HEK293 (cell line): Measurements from ENCODE around the gene CMTM8.

Source experiments
- CTCF ChIA-PET: fragments of 350-600 bp; formaldehyde crosslinking; extraction: SDS; loops from one replicate; lab custom pipeline; 2021; ENCODE audit warnings: antibody characterized with exemption; lab: Yijun Ruan, JAX
- POLR2A ChIA-PET: fragments of 300-600 bp; formaldehyde crosslinking; extraction: SDS; loops from one replicate; lab custom pipeline; 2020; ENCODE audit warnings: antibody characterized with exemption, inconsistent platforms; lab: Yijun Ruan, JAX
- H3K27ac ChIP-seq: fragments of 200-500 bp; sonication (Bioruptor generic); 2 replicates; pipeline ENCODE4 v1.5.1; 2014; ENCODE audit warnings: low read depth, low read length, control low read depth, inconsistent platforms; ENCODE audit errors: extremely low read depth
- H3K36me3 ChIP-seq, 2 experiments: fragments of 200-500 bp in 1 of 2; sonication (Bioruptor generic) in 1 of 2; 1 replicate in 1 of 2; 2 replicates in 1 of 2; pipeline ENCODE4 v1.5.1; 2014 to 2017; ENCODE audit warnings: inconsistent platforms in 2 of 2, low read length in 2 of 2; ENCODE audit not compliant: control insufficient read depth in 2 of 2, insufficient read depth in 1 of 2
- H3K4me1 ChIP-seq: fragments of 200-500 bp; sonication (Bioruptor generic); 2 replicates; pipeline ENCODE4 v1.5.1; 2014; ENCODE audit warnings: mild to moderate bottlenecking, low read length, inconsistent platforms; ENCODE audit not compliant: control insufficient read depth, insufficient read depth
- H3K4me3 ChIP-seq: 2 replicates; pipeline ENCODE4 v1.5.1; 2011; ENCODE audit warnings: low read depth, mild to moderate bottlenecking, control low read depth, low read length, moderate library complexity
- H3K9me3 ChIP-seq: fragments of 200-500 bp; sonication (Bioruptor generic); 2 replicates; pipeline ENCODE4 v1.5.1; 2014; ENCODE audit warnings: low read depth, low read length, inconsistent platforms; ENCODE audit not compliant: control insufficient read depth, insufficient read depth
- HIC1 ChIP-seq: fragments of 450-650 bp; formaldehyde crosslinking; IDR thresholded peaks from 2 replicates; pipeline ENCODE4 v1.5.1; 2016; ENCODE audit warnings: missing biosample characterization, missing genetic modification characterization
- KLF1 ChIP-seq: fragments of 450-650 bp; formaldehyde crosslinking; IDR thresholded peaks from 2 replicates; pipeline ENCODE4 v1.5.1; 2016; ENCODE audit warnings: missing biosample characterization, missing genetic modification characterization
- KLF17 ChIP-seq: fragments of 450-650 bp; formaldehyde crosslinking; IDR thresholded peaks from 2 replicates; pipeline ENCODE4 v1.5.1; 2016; ENCODE audit warnings: missing biosample characterization, missing genetic modification characterization
- KLF9 ChIP-seq: fragments of 450-650 bp; formaldehyde crosslinking; IDR thresholded peaks from 2 replicates; pipeline ENCODE4 v1.5.1; 2016; ENCODE audit warnings: missing biosample characterization, missing genetic modification characterization, low read depth
- MYNN ChIP-seq: fragments of 450-650 bp; formaldehyde crosslinking; IDR thresholded peaks from 2 replicates; pipeline ENCODE4 v1.5.1; 2016; ENCODE audit warnings: missing biosample characterization, missing genetic modification characterization, borderline replicate concordance
- PATZ1 ChIP-seq: fragments of 450-650 bp; formaldehyde crosslinking; IDR thresholded peaks from 2 replicates; pipeline ENCODE4 v1.5.1; 2016; ENCODE audit warnings: missing biosample characterization, missing genetic modification characterization
- PRDM6 ChIP-seq: fragments of 450-650 bp; formaldehyde crosslinking; IDR thresholded peaks from 2 replicates; pipeline ENCODE4 v1.5.1; 2017; ENCODE audit warnings: missing biosample characterization, missing genetic modification characterization
- SP3 ChIP-seq: fragments of 450-650 bp; formaldehyde crosslinking; IDR thresholded peaks from 2 replicates; pipeline ENCODE4 v1.5.1; 2016; ENCODE audit warnings: missing biosample characterization, missing genetic modification characterization
- SP7 ChIP-seq: fragments of 450-650 bp; formaldehyde crosslinking; IDR thresholded peaks from 2 replicates; pipeline ENCODE4 v1.5.1; 2016; ENCODE audit warnings: missing biosample characterization, missing genetic modification characterization
- ZBTB26 ChIP-seq: fragments of 450-650 bp; formaldehyde crosslinking; optimal IDR thresholded peaks from 2 replicates; pipeline ENCODE3; 2016; ENCODE audit warnings: missing biosample characterization, mild to moderate bottlenecking, missing genetic modification characterization
- ZBTB49 ChIP-seq: fragments of 450-650 bp; formaldehyde crosslinking; IDR thresholded peaks from 2 replicates; pipeline ENCODE4 v1.5.1; 2016; ENCODE audit warnings: missing biosample characterization, missing genetic modification characterization, low read depth
- ZBTB8A ChIP-seq: fragments of 450-650 bp; formaldehyde crosslinking; IDR thresholded peaks from 2 replicates; pipeline ENCODE4 v1.5.1; 2016; ENCODE audit warnings: missing biosample characterization, missing genetic modification characterization
- ZEB2 ChIP-seq: fragments of 450-650 bp; formaldehyde crosslinking; IDR thresholded peaks from 2 replicates; pipeline ENCODE4 v1.5.1; 2016; ENCODE audit warnings: missing biosample characterization, missing genetic modification characterization
- ZFP41 ChIP-seq: fragments of 450-650 bp; formaldehyde crosslinking; IDR thresholded peaks from 2 replicates; pipeline ENCODE4 v1.5.1; 2016; ENCODE audit warnings: missing biosample characterization, missing genetic modification characterization, borderline replicate concordance
- ZNF248 ChIP-seq: fragments of 450-650 bp; formaldehyde crosslinking; IDR thresholded peaks from 2 replicates; pipeline ENCODE4 v1.5.1; 2017; ENCODE audit warnings: missing biosample characterization, missing genetic modification characterization
- ZNF335 ChIP-seq: fragments of 450-650 bp; formaldehyde crosslinking; conservative IDR thresholded peaks from 2 replicates; pipeline ENCODE4 v1.5.1; 2016; ENCODE audit warnings: missing biosample characterization, missing genetic modification characterization
- ZNF354C ChIP-seq: fragments of 450-650 bp; formaldehyde crosslinking; IDR thresholded peaks from 2 replicates; pipeline ENCODE4 v1.5.1; 2016; ENCODE audit warnings: missing biosample characterization, missing genetic modification characterization, low read depth, borderline replicate concordance
- ZNF398 ChIP-seq: fragments of 450-650 bp; formaldehyde crosslinking; IDR thresholded peaks from 2 replicates; pipeline ENCODE4 v1.5.1; 2017; ENCODE audit warnings: missing biosample characterization, missing genetic modification characterization
- ZNF426 ChIP-seq: fragments of 450-650 bp; formaldehyde crosslinking; IDR thresholded peaks from 2 replicates; pipeline ENCODE4 v1.5.1; 2017; ENCODE audit warnings: missing biosample characterization, missing genetic modification characterization, mild to moderate bottlenecking, inconsistent platforms, moderate library complexity
- ZNF501 ChIP-seq: fragments of 450-650 bp; formaldehyde crosslinking; IDR thresholded peaks from 2 replicates; pipeline ENCODE4 v1.5.1; 2016; ENCODE audit warnings: missing biosample characterization, missing genetic modification characterization
- ZNF596 ChIP-seq: fragments of 450-650 bp; IDR thresholded peaks from 2 replicates; pipeline ENCODE4 v1.5.0; 2018; ENCODE audit warnings: missing biosample characterization, mild to moderate bottlenecking, missing genetic modification characterization, moderate library complexity
- ZSCAN30 ChIP-seq: fragments of 450-650 bp; IDR thresholded peaks from 2 replicates; pipeline ENCODE4 v1.5.1; 2018; ENCODE audit warnings: missing biosample characterization, mild to moderate bottlenecking, missing genetic modification characterization, moderate library complexity

Gene CMTM8

GRCh38 chr3:32238453-32239306, at the start of gene CMTM8:
Gene CMTM8 (plus strand): TSS chr3:32238680. CDS start chr3:32238973, 293 bp downstream.
- POLR2A ChIA-PET: interaction anchor here (0.6 kb wide), 1 partner anchor 122 kb away, joined by 5 read pairs; no protein-coding TSS in a partner anchor
- H3K9me3 ChIP-seq: no peaks in the 10 kb centered on the region; the same call in 1 of the 2 replicates
- H3K36me3 ChIP-seq: peaks cover 0 to 10% of the 10 kb centered on the region in 2 experiments; a peak in 2 of 3 replicates
- peak within 1 kb of the TSS; percentile 40; the same call in 1 of the 2 replicates for H3K27ac ChIP-seq
- H3K4me1 ChIP-seq: no peaks in the 10 kb centered on the region
- peak within 1 kb of the TSS; percentile 79 for H3K4me3 ChIP-seq
- CTCF ChIA-PET: interaction anchor here (1.0 to 2.3 kb wide), 7 partner anchors 8 to 61 kb away, joined by 3 to 10 read pairs (median 4); no protein-coding TSS in a partner anchor
- TF ChIP-seq ZNF354C (tag by site-specific recombination) (no peak), ZNF248 (tag by site-specific recombination) (no peak), PRDM6 (tag by site-specific recombination) (no peak), MYNN (no peak), HIC1 (peak; percentile 47; the same call in 1 of the 2 replicates), ZNF596 (tag by site-specific recombination) (peak; percentile 28; the same call in 1 of the 2 replicates), SP3 (tag by site-specific recombination) (peak; percentile 71), KLF9 (tag by site-specific recombination) (peak; percentile 73; the same call in 1 of the 2 replicates), PATZ1 (tag by site-specific recombination) (peak; percentile 20; the same call in 1 of the 2 replicates), ZFP41 (tag by site-specific recombination) (no peak), ZNF426 (tag by site-specific recombination) (no peak), ZNF335 (0 out of 2 replicates have a peak, but pooled peaks have one; percentile 31), ZBTB26 (tag by site-specific recombination) (peak; percentile 81), ZBTB8A (tag by site-specific recombination) (peak; percentile 28), ZSCAN30 (tag by site-specific recombination) (0 out of 2 replicates have a peak, but pooled peaks have one; percentile 32), ZEB2 (tag by site-specific recombination) (0 out of 2 replicates have a peak, but pooled peaks have one; percentile 6), KLF1 (0 out of 2 replicates have a peak, but pooled peaks have one; percentile 5), ZBTB49 (tag by site-specific recombination) (no peak), ZNF398 (no peak), KLF17 (no peak), ZNF501 (0 out of 2 replicates have a peak, but pooled peaks have one; percentile 9), SP7 (tag by site-specific recombination) (0 out of 2 replicates have a peak, but pooled peaks have one; percentile 5)
